Peyer's patch (tissue), 4 donors: ENCODE results near the gene ZBTB7A. TPM values are rescaled to one million over a fixed set of nuclear protein-coding genes. Genes with fewer than 3 reads are reported as not detected.
A peak's percentile ranks its signal among the peaks of the same experiment; 100 is the strongest.

Source experiments
- DNase-seq, 3 donors: peaks; one replicate each; pipeline ENCODE4 v3.0.0-alpha.2; 2017 to 2019
- H3K27ac ChIP-seq, 4 donors: fragments of 200-600 bp; sonication (generic); one replicate each; pipeline ENCODE4 v1.5.1; 2016 to 2019
- H3K27me3 ChIP-seq, 2 donors: fragments of 200-600 bp; sonication (generic); one replicate each; pipeline ENCODE4 v1.5.1; 2019
- H3K36me3 ChIP-seq, 3 donors: fragments of 200-600 bp; sonication (generic); one replicate each; pipeline ENCODE4 v1.5.1; 2016 to 2019
- H3K4me1 ChIP-seq, 4 donors: fragments of 200-600 bp; sonication (generic); one replicate each; pipeline ENCODE4 v1.5.1; 2016 to 2019
- H3K4me3 ChIP-seq, 4 donors: fragments of 200-600 bp; sonication (generic); 1 replicate in 3 of 4; 2 replicates in 1 of 4; pipeline ENCODE4 v1.5.1; 2016 to 2019; ENCODE audit warnings: mild to moderate bottlenecking in 1 of 4
- H3K9me3 ChIP-seq, 4 donors: fragments of 200-600 bp; sonication (generic); one replicate each; pipeline ENCODE4 v1.5.1; 2016 to 2019; ENCODE audit warnings: mild to moderate bottlenecking in 1 of 4
- POLR2A ChIP-seq, 2 donors: fragments of 450-650 bp; IDR thresholded peaks; one replicate each; pipeline ENCODE4 v1.5.1; 2017; ENCODE audit warnings: antibody characterized with exemption in 2 of 2, mild to moderate bottlenecking in 2 of 2, moderate library complexity in 2 of 2
- total RNA-seq, 4 donors: library from RNA; depleted of rRNA; stranded (reverse); fragments of >200 nt; gene quantifications; one replicate each; pipeline ENCODE4 v1.1.0, GENCODE V29; 2016
- TF ChIP-seq, protein P1 (sequence below), 6 experiments: fragments of 450-650 bp in 4 of 6; fragments of 200-600 bp in 2 of 6; sonication (generic) in 1 of 6; IDR thresholded peaks; one replicate each; pipeline ENCODE4 v1.5.1; 2017 to 2019; ENCODE audit warnings: antibody characterized with exemption in 6 of 6, mild to moderate bottlenecking in 3 of 6, moderate library complexity in 1 of 6

Gene ZBTB7A
- 100 to 1,000 TPM in 2 of 4 donors, 10 to 100 TPM in 2; 74.3 to 149 (median 96.1) TPM for total RNA-seq

DNA sequence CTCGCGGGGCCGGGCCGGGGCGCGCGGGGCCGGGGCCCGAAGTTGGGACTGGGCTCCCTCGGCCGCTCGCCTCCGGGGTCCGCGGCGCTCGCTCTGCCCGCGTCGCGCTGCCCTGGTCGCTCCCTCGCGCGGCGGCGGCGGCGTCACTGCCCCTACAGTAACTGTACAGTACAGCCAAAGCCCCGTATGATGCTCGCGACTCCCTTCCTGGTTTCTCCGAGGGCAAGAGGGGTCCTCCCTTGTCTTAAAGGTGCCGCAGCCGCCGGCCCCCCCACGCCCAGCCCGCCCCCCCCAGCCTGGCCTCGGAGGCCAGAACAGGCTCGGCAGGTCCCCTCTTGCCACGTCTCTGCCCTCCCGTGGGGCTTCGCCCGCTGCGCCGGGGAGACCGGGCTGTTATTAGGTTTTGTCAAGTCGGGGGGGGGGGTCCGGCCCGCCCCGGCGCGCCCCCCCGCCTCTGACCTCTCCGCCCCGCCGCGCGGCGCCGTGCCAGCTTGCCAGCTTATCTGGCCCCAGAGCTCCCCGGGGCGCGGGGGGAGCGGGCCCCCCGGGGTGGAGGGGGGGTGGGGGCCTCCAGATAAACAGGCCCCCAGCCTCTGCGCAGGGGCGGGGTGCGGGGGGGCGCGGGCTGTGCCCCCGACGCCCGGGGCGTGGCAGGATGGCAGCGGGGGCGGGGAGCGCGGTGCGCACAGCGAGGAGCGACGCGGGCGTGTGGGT lies at the start of gene ZBTB7A:
Gene ZBTB7A (minus strand): TSS at position 218 of the 714 bp plus-strand sequence. CDS start 11,667 bp downstream, outside the sequence.
- DNase-seq, result peak; percentile 88 to 96 (median 89)
- peaks cover 0 to 40% (median 22%) of the 10 kb centered on the region in 4 donors for H3K4me1 ChIP-seq
- H3K9me3 ChIP-seq, result no peaks in the 10 kb centered on the region
- peaks cover 0 to 4% (median 0%) of the 10 kb centered on the region in 3 donors for H3K36me3 ChIP-seq
- peak; percentile 63 to 66 for TF ChIP-seq POLR2A (IDR thresholded peaks at IDR 0.05)
- TF ChIP-seq, protein P1, sequence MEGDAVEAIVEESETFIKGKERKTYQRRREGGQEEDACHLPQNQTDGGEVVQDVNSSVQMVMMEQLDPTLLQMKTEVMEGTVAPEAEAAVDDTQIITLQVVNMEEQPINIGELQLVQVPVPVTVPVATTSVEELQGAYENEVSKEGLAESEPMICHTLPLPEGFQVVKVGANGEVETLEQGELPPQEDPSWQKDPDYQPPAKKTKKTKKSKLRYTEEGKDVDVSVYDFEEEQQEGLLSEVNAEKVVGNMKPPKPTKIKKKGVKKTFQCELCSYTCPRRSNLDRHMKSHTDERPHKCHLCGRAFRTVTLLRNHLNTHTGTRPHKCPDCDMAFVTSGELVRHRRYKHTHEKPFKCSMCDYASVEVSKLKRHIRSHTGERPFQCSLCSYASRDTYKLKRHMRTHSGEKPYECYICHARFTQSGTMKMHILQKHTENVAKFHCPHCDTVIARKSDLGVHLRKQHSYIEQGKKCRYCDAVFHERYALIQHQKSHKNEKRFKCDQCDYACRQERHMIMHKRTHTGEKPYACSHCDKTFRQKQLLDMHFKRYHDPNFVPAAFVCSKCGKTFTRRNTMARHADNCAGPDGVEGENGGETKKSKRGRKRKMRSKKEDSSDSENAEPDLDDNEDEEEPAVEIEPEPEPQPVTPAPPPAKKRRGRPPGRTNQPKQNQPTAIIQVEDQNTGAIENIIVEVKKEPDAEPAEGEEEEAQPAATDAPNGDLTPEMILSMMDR (IDR thresholded peaks at IDR 0.05), result no peak
- H3K27me3 ChIP-seq, result no peaks in the 10 kb centered on the region
- peak within 1 kb of the TSS; percentile 99 to 100 (median 100) for H3K27ac ChIP-seq
- H3K4me3 ChIP-seq, result peak within 1 kb of the TSS; percentile 99 to 100 (median 100)

DNA sequence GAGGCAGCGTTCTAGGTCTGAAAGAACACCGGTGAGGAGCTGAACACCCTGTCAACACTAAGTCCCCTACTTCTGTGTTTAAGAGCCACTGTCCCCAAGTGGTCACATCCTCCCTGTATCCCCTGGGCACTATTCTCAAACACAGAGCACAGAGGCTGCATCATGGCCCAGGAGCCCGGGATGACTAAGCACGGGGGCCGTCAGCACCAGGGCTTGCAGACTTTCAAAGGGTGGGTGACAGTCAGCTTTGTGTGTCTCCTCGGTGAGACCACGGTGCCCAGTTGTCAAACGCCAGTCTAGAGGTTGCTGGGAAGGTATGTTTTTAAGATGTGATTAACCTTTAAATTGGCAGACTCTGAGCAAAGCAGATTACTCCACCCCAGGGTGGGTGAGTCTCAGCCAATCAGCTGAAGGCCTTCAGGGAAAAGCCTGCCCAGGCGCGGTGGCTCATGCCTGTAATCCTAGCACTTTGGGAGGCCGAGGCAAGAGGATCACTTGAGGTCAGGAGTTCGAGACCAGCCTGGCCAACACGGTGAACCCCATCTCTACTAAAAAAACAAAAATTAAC lies 49.2 kb upstream of the ZBTB7A start:
- Histone ChIP-seq H3K36me3 (peaks cover 0 to 75% (median 0%) of the 10 kb centered on the region in 3 donors), H3K27ac (peak overlapping the region in 2 of 4 donors; percentile 29 to 76), H3K4me1 (peaks cover 0 to 12% (median 3%) of the 10 kb centered on the region in 4 donors), H3K9me3 (no peaks in the 10 kb centered on the region), H3K27me3 (no peaks in the 10 kb centered on the region), H3K4me3 (no peak overlapping the region)
- no peak for DNase-seq
- TF ChIP-seq POLR2A (IDR thresholded peaks at IDR 0.05), result no peak
- TF ChIP-seq, protein P1 (IDR thresholded peaks at IDR 0.05), result no peak

DNA sequence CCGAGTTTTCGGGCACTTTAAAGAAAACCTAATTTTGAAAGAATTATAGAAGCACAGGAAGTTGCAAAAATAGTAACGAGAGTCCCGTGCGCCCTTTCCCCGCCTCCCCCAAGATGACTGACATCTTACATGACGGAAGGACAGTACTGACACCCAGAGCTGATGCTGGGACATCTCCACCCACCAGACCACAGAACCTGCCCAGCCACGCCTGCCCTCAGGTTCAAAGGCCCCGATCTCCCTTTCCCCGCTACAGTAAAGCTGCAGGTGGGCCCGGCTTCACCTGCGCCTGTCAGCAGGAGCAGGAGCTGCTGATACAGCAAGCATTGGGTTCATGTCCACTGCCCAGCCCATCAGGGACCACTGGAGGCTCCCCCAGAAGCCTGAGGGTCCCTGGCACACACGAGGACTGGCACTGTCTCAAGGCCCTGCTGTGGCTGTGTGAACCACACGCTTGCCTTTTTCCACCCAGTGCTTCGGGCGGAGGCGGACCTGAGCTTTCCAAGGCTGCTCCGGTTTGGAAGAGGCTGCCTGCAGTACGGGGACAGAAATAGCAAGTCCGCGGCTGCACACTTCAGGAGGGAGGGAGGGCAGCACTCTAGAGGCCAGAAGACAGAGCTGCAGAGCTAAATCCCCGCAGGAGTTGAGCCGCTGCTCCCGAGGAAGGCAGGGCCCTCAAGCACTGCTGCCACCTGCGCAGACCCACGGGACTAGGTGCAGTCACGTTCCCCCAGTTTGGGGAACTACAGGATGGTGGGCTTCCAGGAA lies 48.5 kb upstream of the ZBTB7A start:
- Histone ChIP-seq H3K36me3 (peaks cover 0 to 81% (median 0%) of the 10 kb centered on the region in 3 donors), H3K27me3 (no peaks in the 10 kb centered on the region), H3K9me3 (no peaks in the 10 kb centered on the region), H3K4me1 (peaks cover 0 to 13% (median 2%) of the 10 kb centered on the region in 4 donors), H3K4me3 (peak overlapping the region in 1 of 4 donors; percentile 15), H3K27ac (peak overlapping the region; percentile 29 to 76 (median 44))
- peak in 2 of 3 donors; percentile 78 to 87 for DNase-seq
- TF ChIP-seq POLR2A (IDR thresholded peaks at IDR 0.05), result no peak
- TF ChIP-seq, protein P1 (IDR thresholded peaks at IDR 0.05), result no peak

DNA sequence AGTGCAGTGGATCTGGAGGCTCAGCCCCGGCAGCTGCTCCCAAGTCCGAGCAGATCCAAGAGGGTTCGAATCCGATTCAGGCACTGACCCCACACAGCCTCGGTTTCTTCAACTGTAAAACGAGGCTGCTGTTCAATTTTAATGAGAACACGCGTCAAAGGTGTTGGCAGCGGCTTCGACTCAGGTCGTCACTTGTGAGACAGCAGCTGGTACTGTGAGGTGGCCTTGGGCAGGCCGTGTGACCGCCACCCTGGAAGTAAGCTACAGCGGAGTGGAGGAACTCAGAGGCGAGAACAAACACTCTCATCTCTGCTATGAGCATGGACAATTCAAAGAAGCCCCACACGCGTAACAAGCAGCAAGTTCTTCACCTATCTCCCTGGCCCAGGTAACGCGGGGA lies 47.5 kb upstream of the ZBTB7A start:
- Histone ChIP-seq H3K27ac (peak overlapping the region in 2 of 4 donors; percentile 16 to 76), H3K4me1 (peaks cover 0 to 22% (median 5%) of the 10 kb centered on the region in 4 donors), H3K4me3 (no peak overlapping the region), H3K27me3 (no peaks in the 10 kb centered on the region), H3K36me3 (peaks cover 0 to 84% (median 0%) of the 10 kb centered on the region in 3 donors), H3K9me3 (no peaks in the 10 kb centered on the region)
- no peak for TF ChIP-seq POLR2A (IDR thresholded peaks at IDR 0.05)
- TF ChIP-seq, protein P1 (IDR thresholded peaks at IDR 0.05), result no peak
- DNase-seq, result no peak

DNA sequence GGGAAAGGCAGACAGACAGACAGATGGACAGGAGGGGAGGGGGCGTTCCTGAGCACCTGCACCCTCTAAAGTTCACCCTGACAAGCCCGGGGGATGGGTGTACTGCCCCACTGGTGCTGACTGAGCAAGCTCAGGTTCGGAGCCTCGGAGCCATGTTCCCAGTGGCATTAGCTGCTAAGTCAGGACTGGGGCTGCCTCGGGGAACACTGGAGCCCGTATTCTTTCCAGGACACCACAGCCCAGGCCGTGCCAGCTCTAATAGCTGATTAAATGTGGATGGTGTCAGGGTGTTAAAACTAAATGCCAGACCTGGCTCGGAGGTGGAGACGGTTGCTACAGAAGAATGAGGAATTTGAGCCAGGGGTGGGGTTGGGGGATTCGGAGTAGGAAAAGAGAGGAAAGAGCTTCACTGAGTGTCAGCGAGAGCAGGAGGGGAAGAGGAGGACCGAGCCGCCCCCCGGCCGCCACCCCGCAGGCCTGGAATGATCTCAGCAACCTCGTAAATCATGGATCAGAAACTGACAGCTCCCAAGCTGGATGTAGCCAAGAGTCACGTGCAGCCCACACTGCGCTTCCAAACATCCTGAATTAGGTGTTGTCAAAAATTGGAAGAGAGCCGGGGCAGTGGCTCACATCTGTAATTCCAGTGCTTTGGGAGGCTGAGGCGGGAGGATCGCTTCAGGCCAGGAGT lies 46.8 kb upstream of the ZBTB7A start:
- H3K4me1 ChIP-seq, result peaks cover 0 to 28% (median 5%) of the 10 kb centered on the region in 4 donors
- H3K36me3 ChIP-seq, result peaks cover 0 to 90% (median 0%) of the 10 kb centered on the region in 3 donors
- no peaks in the 10 kb centered on the region for H3K9me3 ChIP-seq
- H3K4me3 ChIP-seq, result no peak overlapping the region
- H3K27me3 ChIP-seq, result no peaks in the 10 kb centered on the region
- TF ChIP-seq POLR2A (IDR thresholded peaks at IDR 0.05), result no peak
- TF ChIP-seq, protein P1 (IDR thresholded peaks at IDR 0.05), result no peak
- no peak overlapping the region for H3K27ac ChIP-seq
- DNase-seq, result no peak
